Caco-2 (cell line): Measurements from ENCODE around the gene PTOV1. TPM values are rescaled to one million over a fixed set of nuclear protein-coding genes. Genes with fewer than 3 reads are reported as not detected.

ENCODE experiments used
- BruUV-seq: library from RNA; stranded (reverse); fragments of 400-500 nt; replicated peaks from 2 replicates; lab custom pipeline; 2021; lab: Mats Ljungman, UMichigan
- CTCF ChIA-PET: fragments of 300-600 bp; sonication (Branson Sonifier 250); formaldehyde crosslinking; loops from one replicate; lab custom pipeline; 2022; ENCODE audit warnings: antibody characterized with exemption; lab: Charles Lee
- POLR2A ChIA-PET: fragments of 300-600 bp; sonication (Branson Sonifier 250); formaldehyde crosslinking; loops from one replicate; lab custom pipeline; 2022; ENCODE audit warnings: antibody characterized with exemption; lab: Charles Lee
- DNase-seq, 2 experiments: peaks; one replicate each; pipeline versions ENCODE4 v3.0.0 to v3.0.0-alpha.2; 2020 to 2022
- H3K27me3 ChIP-seq: replicated peaks from 2 replicates; pipeline ENCODE4 v1.6.0; 2011; ENCODE audit warnings: low read length; ENCODE audit not compliant: control insufficient read depth, insufficient read depth
- H3K36me3 ChIP-seq: 2 replicates; pipeline ENCODE4 v1.5.1; 2011; ENCODE audit warnings: low read length; ENCODE audit not compliant: control insufficient read depth, insufficient read depth
- H3K4me1 ChIP-seq: fragments of 250-450 bp; sonication (Bioruptor Pico); 2 replicates; pipeline ENCODE4 v1.5.1; 2020; ENCODE audit warnings: mild to moderate bottlenecking
- H3K4me3 ChIP-seq: 2 replicates; pipeline ENCODE4 v1.5.1; 2011; ENCODE audit warnings: low read depth, mild to moderate bottlenecking, control low read depth, low read length
- H3K9me3 ChIP-seq: fragments of 250-450 bp; sonication (Bioruptor Pico); 2 replicates; pipeline ENCODE4 v1.5.1; 2020; ENCODE audit warnings: mild to moderate bottlenecking, moderate library complexity
- H3K27ac Mint-ChIP-seq: one replicate; pipeline ENCODE4 v1.8.0; 2022; ENCODE audit warnings: mixed read lengths; ENCODE audit not compliant: unreplicated experiment
- H3K27me3 Mint-ChIP-seq: one replicate; pipeline ENCODE4 v1.8.0; 2022; ENCODE audit warnings: mixed read lengths; ENCODE audit not compliant: insufficient read depth, unreplicated experiment
- H3K36me3 Mint-ChIP-seq: one replicate; pipeline ENCODE4 v1.8.0; 2022; ENCODE audit warnings: mild to moderate bottlenecking, mixed read lengths; ENCODE audit not compliant: insufficient read depth, unreplicated experiment
- H3K4me1 Mint-ChIP-seq: one replicate; pipeline ENCODE4 v1.8.0; 2022; ENCODE audit warnings: low read depth, mixed read lengths; ENCODE audit not compliant: unreplicated experiment
- H3K4me3 Mint-ChIP-seq: one replicate; pipeline ENCODE4 v1.8.0; 2022; ENCODE audit warnings: mild to moderate bottlenecking, moderate library complexity, mixed read lengths; ENCODE audit not compliant: unreplicated experiment
- H3K9me3 Mint-ChIP-seq: one replicate; pipeline ENCODE4 v1.8.0; 2022; ENCODE audit warnings: mixed read lengths; ENCODE audit not compliant: unreplicated experiment
- CTCF ChIP-seq, 2 experiments: fragments of 200-600 bp in 1 of 2; IDR thresholded peaks; 1 replicate in 1 of 2; 2 replicates in 1 of 2; pipeline versions ENCODE4 v1.5.1 to v1.8.0; 2011 to 2022; ENCODE audit warnings: antibody characterized with exemption in 1 of 2, control low read depth in 1 of 2, inconsistent platforms in 1 of 2, low read depth in 1 of 2, low read length in 1 of 2, mild to moderate bottlenecking in 1 of 2, moderate library complexity in 1 of 2; ENCODE audit not compliant: insufficient read depth in 1 of 2, severe bottlenecking in 1 of 2, unreplicated experiment in 1 of 2
- intact Hi-C: fragments of 100-400 bp; cut with micrococcal nuclease; formaldehyde crosslinking; loops from one replicate; pipeline ENCODE4 v1.10.0; 2022; ENCODE audit not compliant: unreplicated experiment
- total RNA-seq: library from RNA; stranded (reverse); gene quantifications from 2 replicates; pipeline ENCODE4 v1.2.3, GENCODE V29; 2022

Gene PTOV1
- total RNA-seq, 1 experiment from 2014 or later = 209 TPM

DNA sequence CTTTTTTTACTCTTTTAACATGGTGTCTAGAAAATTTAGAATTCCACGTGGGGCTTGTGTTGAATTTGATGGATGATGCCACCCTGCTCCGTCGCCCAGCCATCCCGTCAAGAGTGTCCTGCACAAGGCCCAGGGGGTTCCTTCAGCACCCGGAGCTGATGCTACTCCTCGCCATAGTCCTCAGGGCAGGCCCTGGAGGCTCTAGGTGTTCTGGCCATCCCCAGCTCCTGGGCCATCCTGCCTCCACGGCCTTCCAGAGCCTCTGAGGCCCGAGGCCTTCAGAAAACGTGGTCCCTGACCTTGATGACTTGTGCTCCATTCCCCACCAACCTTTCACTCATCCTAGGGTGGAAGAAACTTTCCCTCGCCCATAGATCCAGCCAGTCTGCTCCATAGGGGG is 22.9 kb downstream of the PTOV1 start:
- Histone ChIP-seq H3K4me1 (peaks cover 7% of the 10 kb centered on the region; the same call in 1 of the 2 replicates), H3K4me3 (no peak overlapping the region), H3K36me3 (peaks cover 4% of the 10 kb centered on the region), H3K9me3 (no peaks in the 10 kb centered on the region), H3K27me3 (no peaks in the 10 kb centered on the region)
- H3K27me3 Mint-ChIP-seq = no peaks in the 10 kb centered on the region
- TF ChIP-seq CTCF (IDR thresholded peaks at IDR 0.05; ENCODE audit: insufficient read depth in 1 of 2, low read depth in 1 of 2, low read length in 1 of 2, severe bottlenecking in 1 of 2, unreplicated experiment in 1 of 2) = no peak
- no peak for DNase-seq
- H3K4me1 Mint-ChIP-seq = no peaks in the 10 kb centered on the region
- H3K27ac Mint-ChIP-seq = no peak overlapping the region
- H3K36me3 Mint-ChIP-seq = peaks cover 14% of the 10 kb centered on the region
- H3K9me3 Mint-ChIP-seq = no peaks in the 10 kb centered on the region
- ChIA-PET POLR2A (no interaction called here), CTCF (no interaction called here)
- intact Hi-C loops = loop anchor here (10.0 kb wide), 1 partner anchor 441 kb away; no protein-coding TSS in a partner anchor
- no TSS peak for BruUV-seq
- H3K4me3 Mint-ChIP-seq = no peak overlapping the region

- no TSS peak for BruUV-seq
- Histone ChIP-seq H3K27me3 (no peaks in the 10 kb centered on the region), H3K4me3 (no peak overlapping the region), H3K9me3 (no peaks in the 10 kb centered on the region), H3K4me1 (peaks cover 9% of the 10 kb centered on the region; the same call in 1 of the 2 replicates), H3K36me3 (peaks cover 6% of the 10 kb centered on the region)
- H3K27me3 Mint-ChIP-seq = no peaks in the 10 kb centered on the region
- no peak overlapping the region for H3K27ac Mint-ChIP-seq
- no peak for TF ChIP-seq CTCF (IDR thresholded peaks at IDR 0.05; ENCODE audit: insufficient read depth in 1 of 2, low read depth in 1 of 2, low read length in 1 of 2, severe bottlenecking in 1 of 2, unreplicated experiment in 1 of 2)
- no peaks in the 10 kb centered on the region for H3K9me3 Mint-ChIP-seq
- DNase-seq = no peak
- intact Hi-C loops = loop anchor here (10.0 kb wide), 1 partner anchor 440 kb away; no protein-coding TSS in a partner anchor
- H3K4me3 Mint-ChIP-seq = no peak overlapping the region
- ChIA-PET POLR2A (no interaction called here), CTCF (no interaction called here)
- H3K36me3 Mint-ChIP-seq = peaks cover 14% of the 10 kb centered on the region
- H3K4me1 Mint-ChIP-seq = no peaks in the 10 kb centered on the region
Observed at GRCh38 chr19:49874503-49875157, 23.7 kb downstream of the PTOV1 start.

GRCh38 chr19:49875177-49875576 is 24.2 kb downstream of the PTOV1 start:
- no peak for TF ChIP-seq CTCF (IDR thresholded peaks at IDR 0.05; ENCODE audit: insufficient read depth in 1 of 2, low read depth in 1 of 2, low read length in 1 of 2, severe bottlenecking in 1 of 2, unreplicated experiment in 1 of 2)
- POLR2A ChIA-PET = no interaction called here

More at GRCh38 chr19:49875177-49875576, 24.2 kb downstream of the PTOV1 start:
- H3K27me3 Mint-ChIP-seq = no peaks in the 10 kb centered on the region
- no peaks in the 10 kb centered on the region for H3K27me3 ChIP-seq
- no TSS peak for BruUV-seq
- peaks cover 14% of the 10 kb centered on the region for H3K36me3 Mint-ChIP-seq
- CTCF ChIA-PET = no interaction called here
- intact Hi-C loops = loop anchor here (10.0 kb wide), 1 partner anchor 440 kb away; no protein-coding TSS in a partner anchor
- no peak overlapping the region for H3K27ac Mint-ChIP-seq
- H3K36me3 ChIP-seq = peaks cover 7% of the 10 kb centered on the region
- no peak overlapping the region for H3K4me3 Mint-ChIP-seq
- DNase-seq = no peak
- H3K9me3 ChIP-seq = no peaks in the 10 kb centered on the region
- H3K9me3 Mint-ChIP-seq = no peaks in the 10 kb centered on the region
- no peaks in the 10 kb centered on the region for H3K4me1 Mint-ChIP-seq
- peaks cover 9% of the 10 kb centered on the region; the same call in 1 of the 2 replicates for H3K4me1 ChIP-seq
- H3K4me3 ChIP-seq = peak overlapping the region; percentile 87; the same call in 1 of the 2 replicates
